HepG2 (cell line): ENCODE results near the gene CALR. TPM values are rescaled to one million over a fixed set of nuclear protein-coding genes. Genes with fewer than 3 reads are reported as not detected.

Source experiments
- ARID2 ChIP-seq: sonication (generic); formaldehyde crosslinking; IDR thresholded peaks from 2 replicates; pipeline ENCODE4 v1.8.1; 2022; ENCODE audit warnings: mild to moderate bottlenecking, missing genetic modification reagents, borderline replicate concordance
- CHD4 ChIP-seq: fragments of 200-600 bp; sonication (generic); IDR thresholded peaks from 2 replicates; pipeline ENCODE4 v1.7.0; 2017; ENCODE audit warnings: mild to moderate bottlenecking, low read length, borderline replicate concordance
- ETV5 ChIP-seq: IDR thresholded peaks from 2 replicates; pipeline ENCODE4 v1.6.1; 2018; ENCODE audit warnings: missing biosample characterization, missing genetic modification reagents, inconsistent platforms, borderline replicate concordance
- FOXA1 ChIP-seq, 2 experiments: fragments of 450-650 bp in 1 of 2; sonication (generic) in 1 of 2; formaldehyde crosslinking in 1 of 2; IDR thresholded peaks; 2 replicates each; pipeline versions ENCODE4 v1.4.0 to v1.6.1; 2016 to 2020; ENCODE audit warnings: missing genetic modification reagents in 1 of 2
- TEAD3 ChIP-seq: optimal IDR thresholded peaks from 2 replicates; pipeline ENCODE3; 2016; ENCODE audit warnings: borderline replicate concordance
- ZNF136 ChIP-seq: sonication (generic); formaldehyde crosslinking; IDR thresholded peaks from 2 replicates; pipeline ENCODE4 v1.8.1; 2022; ENCODE audit warnings: low read depth, mild to moderate bottlenecking, moderate library complexity, missing genetic modification reagents
- ZNF614 ChIP-seq: IDR thresholded peaks from 2 replicates; pipeline ENCODE4 v1.6.1; 2018; ENCODE audit warnings: missing biosample characterization, missing genetic modification reagents, inconsistent platforms, borderline replicate concordance
- ZNF768 ChIP-seq: sonication (generic); formaldehyde crosslinking; IDR thresholded peaks from 2 replicates; pipeline ENCODE4 v1.4.0; 2020; ENCODE audit warnings: missing genetic modification reagents
- polyA plus RNA-seq, 8 experiments: library from polyadenylated mRNA; depleted of rRNA in 3 of 8; stranded (reverse) in 7 of 8; unstranded in 1 of 8; fragments of >200 nt; fragmentation: Illumina TruSeq in 4 of 8; extraction: Trizol in 4 of 8; gene quantifications; 2 replicates each; pipeline versions ENCODE4 v1.2.1 to v1.2.3, GENCODE V29; 2011 to 2016; ENCODE audit warnings: low read depth in 4 of 8, missing spikeins in 1 of 8, mixed read lengths in 1 of 8; ENCODE audit not compliant: insufficient read depth in 1 of 8
- total RNA-seq, 5 experiments: library from RNA; depleted of rRNA; stranded (reverse); fragments of >200 nt; fragmentation: Illumina TruSeq; extraction: Trizol; gene quantifications; 2 replicates each; pipeline ENCODE4 v1.2.3, GENCODE V29; 2016; ENCODE audit warnings: low read depth in 1 of 5
- TF ChIP-seq, protein P1 (sequence below): sonication (generic); formaldehyde crosslinking; IDR thresholded peaks from 2 replicates; pipeline ENCODE4 v1.5.0; 2020; ENCODE audit warnings: missing genetic modification reagents
- TF ChIP-seq, protein P2 (sequence below): IDR thresholded peaks from 2 replicates; pipeline ENCODE4 v1.6.1; 2016; ENCODE audit warnings: low read depth, borderline replicate concordance
- TF ChIP-seq, protein P3 (sequence below): sonication (generic); formaldehyde crosslinking; IDR thresholded peaks from 2 replicates; pipeline ENCODE4 v1.4.0; 2020; ENCODE audit warnings: missing genetic modification reagents

CALR gene
- total and polyA plus RNA-seq, 2 of the 13 experiments (the other 11 are each of a cell fraction or from before 2014, with no cell fraction given), result 898 to 934 TPM

DNA sequence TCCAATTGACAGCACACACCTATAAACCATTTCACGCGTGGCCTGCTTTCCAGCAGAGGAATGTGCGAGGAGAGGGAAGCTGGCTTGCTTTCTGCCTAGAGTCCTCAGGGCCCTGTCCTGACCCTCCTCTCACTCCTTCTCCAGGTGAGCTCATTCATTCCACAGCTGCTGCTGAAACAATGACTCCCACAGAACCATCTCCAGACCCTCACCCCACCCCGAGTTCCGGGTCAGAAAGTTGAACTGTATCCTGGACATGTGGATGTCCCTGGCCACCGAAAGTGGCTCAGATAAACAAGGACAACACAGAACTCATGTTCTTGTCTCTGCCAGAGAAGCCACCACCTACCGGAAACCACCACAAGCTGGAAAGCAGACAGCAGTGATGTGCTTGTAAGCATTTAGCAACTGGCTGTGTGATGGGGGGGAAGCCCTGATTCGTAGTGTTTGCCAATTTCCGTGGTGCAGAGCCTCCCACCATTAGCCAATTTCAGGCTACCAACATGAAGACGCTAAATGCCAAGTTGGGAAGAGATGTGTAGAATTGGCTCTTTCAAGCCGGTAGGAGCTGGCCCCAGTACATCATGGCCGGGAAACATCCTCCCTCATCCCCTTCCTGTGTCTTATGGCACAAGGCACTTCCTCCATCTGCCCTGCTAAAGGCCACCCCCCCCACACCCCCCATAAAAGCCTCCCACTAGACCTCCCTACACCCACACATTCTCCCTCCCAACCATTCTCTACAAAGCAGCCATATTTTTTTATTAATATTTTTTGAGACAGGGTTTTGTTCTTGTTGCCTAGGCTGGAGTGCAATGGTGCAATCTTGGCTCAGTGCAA is 24.3 kb upstream of the CALR start (continued):
- TF ChIP-seq, protein P1, sequence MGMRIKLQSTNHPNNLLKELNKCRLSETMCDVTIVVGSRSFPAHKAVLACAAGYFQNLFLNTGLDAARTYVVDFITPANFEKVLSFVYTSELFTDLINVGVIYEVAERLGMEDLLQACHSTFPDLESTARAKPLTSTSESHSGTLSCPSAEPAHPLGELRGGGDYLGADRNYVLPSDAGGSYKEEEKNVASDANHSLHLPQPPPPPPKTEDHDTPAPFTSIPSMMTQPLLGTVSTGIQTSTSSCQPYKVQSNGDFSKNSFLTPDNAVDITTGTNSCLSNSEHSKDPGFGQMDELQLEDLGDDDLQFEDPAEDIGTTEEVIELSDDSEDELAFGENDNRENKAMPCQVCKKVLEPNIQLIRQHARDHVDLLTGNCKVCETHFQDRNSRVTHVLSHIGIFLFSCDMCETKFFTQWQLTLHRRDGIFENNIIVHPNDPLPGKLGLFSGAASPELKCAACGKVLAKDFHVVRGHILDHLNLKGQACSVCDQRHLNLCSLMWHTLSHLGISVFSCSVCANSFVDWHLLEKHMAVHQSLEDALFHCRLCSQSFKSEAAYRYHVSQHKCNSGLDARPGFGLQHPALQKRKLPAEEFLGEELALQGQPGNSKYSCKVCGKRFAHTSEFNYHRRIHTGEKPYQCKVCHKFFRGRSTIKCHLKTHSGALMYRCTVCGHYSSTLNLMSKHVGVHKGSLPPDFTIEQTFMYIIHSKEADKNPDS, result no peak
- TF ChIP-seq ETV5 (CRISPR knock-in tag) (peak; percentile 76; the same call in 1 of the 2 replicates), TEAD3 (peak; percentile 35), ZNF768 (CRISPR knock-in tag) (no peak), CHD4 (no peak), ZNF614 (peak; percentile 26; the same call in 1 of the 2 replicates), FOXA1 (IDR thresholded peaks at IDR 0.05) (no peak), FOXA1 (CRISPR knock-in tag; IDR thresholded peaks at IDR 0.05) (no peak), ZNF136 (no peak), ARID2 (no peak)
- TF ChIP-seq, protein P2, sequence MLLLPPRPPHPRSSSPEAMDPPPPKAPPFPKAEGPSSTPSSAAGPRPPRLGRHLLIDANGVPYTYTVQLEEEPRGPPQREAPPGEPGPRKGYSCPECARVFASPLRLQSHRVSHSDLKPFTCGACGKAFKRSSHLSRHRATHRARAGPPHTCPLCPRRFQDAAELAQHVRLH (CRISPR knock-in tag), result no peak
- TF ChIP-seq, protein P3, sequence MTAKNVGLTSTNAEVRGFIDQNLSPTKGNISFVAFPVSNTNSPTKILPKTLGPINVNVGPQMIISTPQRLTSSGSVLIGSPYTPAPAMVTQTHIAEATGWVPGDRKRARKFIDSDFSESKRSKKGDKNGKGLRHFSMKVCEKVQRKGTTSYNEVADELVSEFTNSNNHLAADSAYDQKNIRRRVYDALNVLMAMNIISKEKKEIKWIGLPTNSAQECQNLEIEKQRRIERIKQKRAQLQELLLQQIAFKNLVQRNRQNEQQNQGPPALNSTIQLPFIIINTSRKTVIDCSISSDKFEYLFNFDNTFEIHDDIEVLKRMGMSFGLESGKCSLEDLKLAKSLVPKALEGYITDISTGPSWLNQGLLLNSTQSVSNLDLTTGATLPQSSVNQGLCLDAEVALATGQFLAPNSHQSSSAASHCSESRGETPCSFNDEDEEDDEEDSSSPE, result no peak
- TF ChIP-seq, all 625 proteins: peak for 22
